ENCODE measurements around the gene INSYN1.

- no peak for TF ChIP-seq POLR2A (IDR thresholded peaks at IDR 0.05; ENCODE audit: low read length)
- no peak for TF ChIP-seq GATA1 (IDR thresholded peaks at IDR 0.05; ENCODE audit: low read depth, low read length)
Measured at GRCh38 chr15:73715417-73715816, 37.7 kb downstream of the INSYN1 start.
